Cardiac fibroblast (primary cell): ENCODE results near the gene SMYD1.

Experiments
- DNase-seq, 2 donors: peaks; one replicate each; pipeline versions ENCODE4 v3.0.0 to v3.0.0-alpha.2; 2010; ENCODE audit warnings: low read depth in 2 of 2
- H3K4me3 ChIP-seq, 2 donors: replicated peaks in 1 of 2; 1 replicate in 1 of 2; 2 replicates in 1 of 2; pipeline ENCODE4 v1.5.1; 2011; ENCODE audit warnings: low read depth in 2 of 2, low read length in 2 of 2, mild to moderate bottlenecking in 2 of 2, moderate library complexity in 1 of 2
- TF ChIP-seq, protein P1 (sequence below): IDR thresholded peaks from one replicate; pipeline ENCODE4 v1.5.1; 2011; ENCODE audit warnings: low read depth, mild to moderate bottlenecking, low read length, inconsistent platforms

SMYD1 gene

DNA sequence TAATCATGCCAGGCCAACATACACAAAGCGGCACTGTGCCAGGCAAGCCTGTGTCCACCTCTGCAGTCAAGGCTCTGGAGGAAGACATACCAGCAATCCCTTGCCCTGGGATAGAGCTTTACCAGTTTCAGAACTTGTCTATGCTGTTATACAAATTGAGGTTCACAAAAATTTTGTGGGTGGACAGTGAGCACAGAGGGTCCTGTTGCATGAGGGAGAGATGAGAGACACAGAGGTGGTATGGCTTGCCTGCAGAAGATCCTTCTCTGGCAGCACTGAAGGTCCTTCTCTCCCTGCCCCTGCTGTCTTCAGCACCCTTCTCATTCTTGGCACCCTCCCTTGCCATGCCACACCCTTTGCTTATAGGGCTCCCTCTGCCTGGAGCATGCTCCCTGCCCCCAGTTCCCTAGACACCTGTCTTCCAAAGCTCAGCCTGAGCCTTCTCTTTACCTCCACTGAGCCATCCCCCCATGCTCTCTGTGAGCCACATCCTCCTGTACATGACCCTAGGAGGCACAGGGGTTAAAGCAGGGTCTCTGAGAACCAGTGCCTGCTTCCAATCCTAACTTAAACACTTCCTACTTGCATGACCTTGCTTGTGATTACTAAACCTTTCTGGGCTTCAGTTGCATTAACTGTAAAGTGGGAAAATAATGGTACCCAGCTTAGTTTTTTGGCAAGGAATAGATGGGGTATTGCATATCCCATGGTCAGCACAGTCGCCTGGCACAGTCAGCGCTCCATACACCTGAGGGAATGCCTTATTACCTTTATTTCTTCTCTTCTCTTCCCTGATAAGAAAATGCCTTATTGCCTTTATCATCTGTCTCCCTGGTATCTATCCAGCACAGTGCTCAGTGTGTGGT is 59.4 kb downstream of the SMYD1 start:
- DNase-seq: no peak
- TF ChIP-seq, protein P1, sequence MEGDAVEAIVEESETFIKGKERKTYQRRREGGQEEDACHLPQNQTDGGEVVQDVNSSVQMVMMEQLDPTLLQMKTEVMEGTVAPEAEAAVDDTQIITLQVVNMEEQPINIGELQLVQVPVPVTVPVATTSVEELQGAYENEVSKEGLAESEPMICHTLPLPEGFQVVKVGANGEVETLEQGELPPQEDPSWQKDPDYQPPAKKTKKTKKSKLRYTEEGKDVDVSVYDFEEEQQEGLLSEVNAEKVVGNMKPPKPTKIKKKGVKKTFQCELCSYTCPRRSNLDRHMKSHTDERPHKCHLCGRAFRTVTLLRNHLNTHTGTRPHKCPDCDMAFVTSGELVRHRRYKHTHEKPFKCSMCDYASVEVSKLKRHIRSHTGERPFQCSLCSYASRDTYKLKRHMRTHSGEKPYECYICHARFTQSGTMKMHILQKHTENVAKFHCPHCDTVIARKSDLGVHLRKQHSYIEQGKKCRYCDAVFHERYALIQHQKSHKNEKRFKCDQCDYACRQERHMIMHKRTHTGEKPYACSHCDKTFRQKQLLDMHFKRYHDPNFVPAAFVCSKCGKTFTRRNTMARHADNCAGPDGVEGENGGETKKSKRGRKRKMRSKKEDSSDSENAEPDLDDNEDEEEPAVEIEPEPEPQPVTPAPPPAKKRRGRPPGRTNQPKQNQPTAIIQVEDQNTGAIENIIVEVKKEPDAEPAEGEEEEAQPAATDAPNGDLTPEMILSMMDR: no peak
- no peak overlapping the region for H3K4me3 ChIP-seq

DNA sequence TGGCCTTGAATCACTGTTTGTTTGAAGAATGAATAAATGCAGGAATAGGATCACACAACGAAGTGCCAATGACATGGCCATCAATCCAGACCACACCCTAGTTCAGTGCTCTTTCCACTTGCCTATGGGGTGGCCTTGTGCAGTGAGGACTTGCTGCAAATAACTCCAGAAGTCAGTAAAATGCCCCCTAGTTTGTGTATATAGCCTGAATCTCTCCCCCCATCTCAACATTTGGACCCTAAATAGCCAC is 59.9 kb downstream of the SMYD1 start:
- no peak overlapping the region for H3K4me3 ChIP-seq
- TF ChIP-seq, protein P1: no peak
- DNase-seq: no peak

- TF ChIP-seq, protein P1: no peak
- H3K4me3 ChIP-seq: no peak within 1 kb of the TSS
- DNase-seq: no peak
These were observed 60.4 kb downstream of the SMYD1 start, which contains the start of gene FABP1 for GRCh38 chr2:88127888-88128653. TSS of gene FABP1 (minus strand) at chr2:88128062. CDS start at chr2:88128017, 45 bp downstream.

- DNase-seq: no peak
- no peak overlapping the region for H3K4me3 ChIP-seq
- TF ChIP-seq, protein P1: no peak
These were observed 61.2 kb downstream of the SMYD1 start for GRCh38 chr2:88128654-88129312.

DNA sequence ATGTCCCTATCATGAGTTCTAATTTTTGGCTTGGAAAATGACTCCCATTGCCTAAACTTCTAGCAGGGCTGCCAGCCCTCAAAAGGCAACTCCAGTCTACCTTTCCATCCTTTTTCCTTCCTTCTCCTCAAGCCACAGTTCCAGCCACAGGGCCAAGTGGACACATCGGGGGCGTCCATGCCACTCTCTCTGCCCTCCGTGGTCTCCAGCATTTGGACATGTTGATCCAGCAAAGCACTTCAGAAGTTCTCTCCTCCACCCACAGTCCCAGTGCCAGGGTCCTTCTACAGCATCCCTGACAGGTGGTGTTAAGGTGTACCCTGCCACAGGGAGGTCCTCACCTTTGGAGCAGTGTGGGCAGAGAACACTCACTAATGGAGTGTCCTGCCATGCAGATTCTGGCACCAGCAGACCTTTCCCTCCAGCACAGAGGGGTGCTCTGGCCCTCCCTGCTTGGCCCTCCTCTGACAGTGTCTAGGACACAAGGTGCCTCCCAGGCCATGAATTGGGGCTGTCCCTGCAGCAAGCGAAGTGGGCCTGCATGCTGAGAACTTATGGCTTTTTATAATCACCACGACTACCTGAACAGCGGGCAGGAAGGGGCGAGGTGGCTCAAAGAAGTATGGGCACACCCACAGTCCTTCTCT is 61.8 kb downstream of the SMYD1 start:
- DNase-seq: no peak
- no peak overlapping the region for H3K4me3 ChIP-seq
- TF ChIP-seq, protein P1: no peak

- no peak for DNase-seq
- TF ChIP-seq, protein P1: no peak
- H3K4me3 ChIP-seq: no peak overlapping the region
These were observed 63.8 kb downstream of the SMYD1 start for GRCh38 chr2:88131201-88131998.
